HFFc6 (cell line): ENCODE results near the gene PRUNE1. TPM values are rescaled to one million over a fixed set of nuclear protein-coding genes. Genes with fewer than 3 reads are reported as not detected.

Source experiments
- DNase-seq: peaks from one replicate; pipeline ENCODE4 v3.0.0-alpha.2; 2018
- H3K27ac Mint-ChIP-seq: 2 replicates; pipeline ENCODE4 v1.8.0; 2020; ENCODE audit warnings: mild to moderate bottlenecking, mixed read lengths
- H3K27me3 Mint-ChIP-seq: 2 replicates; pipeline ENCODE4 v1.8.0; 2021; ENCODE audit warnings: mild to moderate bottlenecking, moderate library complexity, mixed read lengths; ENCODE audit not compliant: insufficient read depth
- H3K36me3 Mint-ChIP-seq: 2 replicates; pipeline ENCODE4 v1.8.0; 2021; ENCODE audit warnings: low read depth, mixed read lengths
- H3K4me1 Mint-ChIP-seq: 2 replicates; pipeline ENCODE4 v1.8.0; 2020; ENCODE audit warnings: low read depth, mixed read lengths
- H3K4me3 Mint-ChIP-seq: 2 replicates; pipeline ENCODE4 v1.8.0; 2020; ENCODE audit warnings: mild to moderate bottlenecking, moderate library complexity, mixed read lengths
- H3K9me3 Mint-ChIP-seq: 2 replicates; pipeline ENCODE4 v1.8.0; 2020; ENCODE audit warnings: mild to moderate bottlenecking, mixed read lengths
- CTCF ChIP-seq: fragments of 200-600 bp; sonication (generic); IDR thresholded peaks from 2 replicates; pipeline ENCODE4 v1.5.0; 2021; ENCODE audit warnings: antibody characterized with exemption, mild to moderate bottlenecking
- total RNA-seq, 6 experiments: library from RNA; stranded (reverse); fragmentation: NEBNext Ultra II Directional; extraction: Animal tissue kit (Norgen Biotek cat#: 25700); gene quantifications; 2 replicates in 1 of 6; 3 replicates in 5 of 6; pipeline ENCODE4 v1.2.3, GENCODE V29; 2021

The PRUNE1 gene
- total RNA-seq, 6 experiments from 2014 or later = 6.6 to 10.0 (median 7.7) TPM

DNA sequence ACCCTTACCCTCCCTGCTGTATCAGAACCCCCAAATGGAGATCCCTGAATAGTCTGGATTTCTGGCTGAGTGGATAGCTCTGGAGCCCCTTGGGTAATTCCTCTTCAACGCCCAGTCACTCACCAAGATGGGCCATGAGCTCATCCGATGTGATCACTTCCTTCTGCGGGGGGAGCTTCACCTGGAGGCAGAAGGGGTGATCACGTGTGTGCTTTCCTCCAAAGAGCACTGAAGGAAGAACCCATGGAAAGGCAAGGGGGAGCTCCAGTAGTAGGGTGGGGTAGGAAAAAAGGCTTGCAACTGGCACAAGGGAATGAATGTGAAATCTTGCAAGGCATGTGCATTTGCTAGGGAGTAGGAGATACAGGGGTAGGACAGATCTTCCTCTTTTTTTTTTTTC is 6.6 kb upstream of the PRUNE1 start:
- Mint-ChIP-seq H3K27ac (no peak overlapping the region), H3K36me3 (peaks cover 13% of the 10 kb centered on the region; the same call in 1 of the 2 replicates), H3K4me3 (no peak overlapping the region), H3K4me1 (peaks cover 46% of the 10 kb centered on the region), H3K27me3 (peaks cover 3% of the 10 kb centered on the region), H3K9me3 (no peaks in the 10 kb centered on the region)
- TF ChIP-seq CTCF = no peak
- no peak for DNase-seq

- Mint-ChIP-seq H3K4me1 (peaks cover 50% of the 10 kb centered on the region), H3K4me3 (no peak overlapping the region), H3K36me3 (peaks cover 13% of the 10 kb centered on the region; the same call in 1 of the 2 replicates), H3K9me3 (no peaks in the 10 kb centered on the region), H3K27me3 (peaks cover 4% of the 10 kb centered on the region), H3K27ac (no peak overlapping the region)
- no peak for DNase-seq
- TF ChIP-seq CTCF = no peak
Observed at GRCh38 chr1:151002051-151002450, 6.2 kb upstream of the PRUNE1 start.

GRCh38 chr1:151002611-151003010 is 5.6 kb upstream of the PRUNE1 start:
- peaks cover 56% of the 10 kb centered on the region for H3K4me1 Mint-ChIP-seq
- no peak for TF ChIP-seq CTCF
- H3K4me3 Mint-ChIP-seq = no peak overlapping the region
- DNase-seq = no peak
- peaks cover 4% of the 10 kb centered on the region for H3K27me3 Mint-ChIP-seq
- H3K9me3 Mint-ChIP-seq = no peaks in the 10 kb centered on the region
- peaks cover 13% of the 10 kb centered on the region; the same call in 1 of the 2 replicates for H3K36me3 Mint-ChIP-seq
- H3K27ac Mint-ChIP-seq = peak overlapping the region; percentile 54; the same call in 1 of the 2 replicates

- H3K36me3 Mint-ChIP-seq = peaks cover 13% of the 10 kb centered on the region; the same call in 1 of the 2 replicates
- no peak overlapping the region; the same call in 1 of the 2 replicates for H3K27ac Mint-ChIP-seq
- no peaks in the 10 kb centered on the region for H3K9me3 Mint-ChIP-seq
- peaks cover 62% of the 10 kb centered on the region for H3K4me1 Mint-ChIP-seq
- TF ChIP-seq CTCF = no peak
- H3K4me3 Mint-ChIP-seq = no peak overlapping the region
- DNase-seq = no peak
- H3K27me3 Mint-ChIP-seq = peaks cover 4% of the 10 kb centered on the region
Observed at GRCh38 chr1:151003180-151003579, 5.1 kb upstream of the PRUNE1 start.

GRCh38 chr1:151005729-151006319 is 2.4 kb upstream of the PRUNE1 start:
- TF ChIP-seq CTCF = no peak
- peaks cover 52% of the 10 kb centered on the region for H3K4me1 Mint-ChIP-seq
- H3K27ac Mint-ChIP-seq = peak overlapping the region; percentile 99
- H3K27me3 Mint-ChIP-seq = peaks cover 4% of the 10 kb centered on the region
- peak overlapping the region; percentile 97 for H3K4me3 Mint-ChIP-seq
- no peaks in the 10 kb centered on the region for H3K9me3 Mint-ChIP-seq
- H3K36me3 Mint-ChIP-seq = peaks cover 9% of the 10 kb centered on the region; the same call in 1 of the 2 replicates
- no peak for DNase-seq
